Transverse colon (tissue), 4 donors: Measurements from ENCODE around the gene ZBTB7C.

Experiments used
- EP300 ChIP-seq: sonication (generic); formaldehyde crosslinking; IDR thresholded peaks from one replicate; pipeline ENCODE4 v1.6.1; 2017; ENCODE audit warnings: antibody characterized with exemption, low read depth
- POLR2A ChIP-seq: fragments of 450-650 bp; IDR thresholded peaks from one replicate; pipeline ENCODE4 v1.6.1; 2016; ENCODE audit warnings: antibody characterized with exemption, mild to moderate bottlenecking, moderate library complexity
- POLR2AphosphoS5 ChIP-seq, 3 donors: sonication (generic); formaldehyde crosslinking; IDR thresholded peaks; one replicate each; pipeline ENCODE4 v1.6.1; 2016; ENCODE audit warnings: antibody characterized with exemption in 3 of 3
- TF ChIP-seq, protein P1 (sequence below), 5 experiments: fragments of 200-600 bp in 3 of 5; fragments of 450-650 bp in 2 of 5; sonication (generic) in 3 of 5; IDR thresholded peaks; 1 replicate in 2 of 5; 2 replicates in 3 of 5; pipeline ENCODE4 v1.5.1; 2016 to 2017; ENCODE audit warnings: antibody characterized with exemption in 5 of 5, inconsistent platforms in 3 of 5, mild to moderate bottlenecking in 2 of 5, moderate library complexity in 1 of 5

DNA sequence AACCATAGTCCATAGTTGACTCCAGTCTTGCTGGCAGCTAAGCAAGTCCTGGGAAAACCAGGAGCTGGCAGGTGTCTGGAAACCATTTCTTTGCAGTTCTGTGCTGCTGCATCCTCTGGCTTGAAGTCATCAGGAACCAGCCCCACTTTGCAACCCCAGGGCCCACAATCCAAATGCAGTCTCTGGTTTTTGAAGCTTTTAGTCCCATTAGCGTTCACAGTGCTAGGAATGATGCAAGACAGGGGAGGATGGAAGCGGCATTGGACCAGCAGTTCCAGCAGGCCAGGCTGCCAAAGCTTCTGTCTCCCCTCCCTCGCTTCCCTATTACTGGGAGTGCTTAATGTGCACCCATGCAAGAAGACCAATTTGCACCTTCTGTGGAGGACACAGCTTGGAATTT is 106.4 kb downstream of the ZBTB7C start:
- TF ChIP-seq, protein P1, sequence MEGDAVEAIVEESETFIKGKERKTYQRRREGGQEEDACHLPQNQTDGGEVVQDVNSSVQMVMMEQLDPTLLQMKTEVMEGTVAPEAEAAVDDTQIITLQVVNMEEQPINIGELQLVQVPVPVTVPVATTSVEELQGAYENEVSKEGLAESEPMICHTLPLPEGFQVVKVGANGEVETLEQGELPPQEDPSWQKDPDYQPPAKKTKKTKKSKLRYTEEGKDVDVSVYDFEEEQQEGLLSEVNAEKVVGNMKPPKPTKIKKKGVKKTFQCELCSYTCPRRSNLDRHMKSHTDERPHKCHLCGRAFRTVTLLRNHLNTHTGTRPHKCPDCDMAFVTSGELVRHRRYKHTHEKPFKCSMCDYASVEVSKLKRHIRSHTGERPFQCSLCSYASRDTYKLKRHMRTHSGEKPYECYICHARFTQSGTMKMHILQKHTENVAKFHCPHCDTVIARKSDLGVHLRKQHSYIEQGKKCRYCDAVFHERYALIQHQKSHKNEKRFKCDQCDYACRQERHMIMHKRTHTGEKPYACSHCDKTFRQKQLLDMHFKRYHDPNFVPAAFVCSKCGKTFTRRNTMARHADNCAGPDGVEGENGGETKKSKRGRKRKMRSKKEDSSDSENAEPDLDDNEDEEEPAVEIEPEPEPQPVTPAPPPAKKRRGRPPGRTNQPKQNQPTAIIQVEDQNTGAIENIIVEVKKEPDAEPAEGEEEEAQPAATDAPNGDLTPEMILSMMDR (IDR thresholded peaks at IDR 0.05) = no peak
- TF ChIP-seq POLR2A (no peak), POLR2AphosphoS5 (IDR thresholded peaks at IDR 0.05) (no peak), EP300 (no peak)
